H1 (cell line): ENCODE data around the gene ARL14. TPM values are rescaled to one million over a fixed set of nuclear protein-coding genes. Genes with fewer than 3 reads are reported as not detected.

Experiments used
- CTCF ChIA-PET: fragments of 300-600 bp; sonication (Branson Sonifier 250); formaldehyde crosslinking; loops from one replicate; lab custom pipeline; 2021; ENCODE audit not compliant: partially characterized antibody; lab: Charles Lee
- POLR2A ChIA-PET: fragments of 300-600 bp; sonication (Branson Sonifier 250); formaldehyde crosslinking; loops from one replicate; lab custom pipeline; 2021; ENCODE audit warnings: inconsistent platforms; ENCODE audit not compliant: partially characterized antibody; lab: Charles Lee
- DNase-seq, 2 experiments: peaks; one replicate each; pipeline versions ENCODE4 v3.0.0 to v3.0.0-alpha.2; 2010 to 2022; ENCODE audit warnings: low spot score in 2 of 2, low read depth in 1 of 2, mixed read lengths in 1 of 2
- FAIRE-seq: peaks from 2 replicates; lab custom pipeline; 2011; peaks lifted over from hg19 to GRCh38; lab: Jason Lieb, UNC
- H2AFZ ChIP-seq: 2 replicates; pipeline ENCODE4 v1.8.1; 2012; ENCODE audit warnings: low read length, inconsistent platforms
- H2AK5ac ChIP-seq: 2 replicates; pipeline ENCODE4 v1.6.1; 2013; ENCODE audit warnings: low read depth, low read length
- H2BK120ac ChIP-seq: replicated peaks from 2 replicates; pipeline ENCODE3; 2013; ENCODE audit warnings: low read depth, low read length, inconsistent platforms
- H2BK12ac ChIP-seq: 2 replicates; pipeline ENCODE4 v1.6.1; 2013; ENCODE audit warnings: low read depth, low read length
- H2BK15ac ChIP-seq: 2 replicates; pipeline ENCODE4 v1.6.1; 2013; ENCODE audit warnings: low read length
- H2BK20ac ChIP-seq: 2 replicates; pipeline ENCODE4 v1.6.1; 2013; ENCODE audit warnings: low read length
- H2BK5ac ChIP-seq: 2 replicates; pipeline ENCODE4 v1.6.1; 2013; ENCODE audit warnings: low read depth, low read length
- H3K14ac ChIP-seq: 2 replicates; pipeline ENCODE4 v1.6.1; 2013; ENCODE audit warnings: inconsistent platforms; ENCODE audit not compliant: insufficient read length
- H3K18ac ChIP-seq: 2 replicates; pipeline ENCODE4 v1.6.1; 2013; ENCODE audit warnings: low read length; ENCODE audit errors: extremely low read depth
- H3K23ac ChIP-seq: 2 replicates; pipeline ENCODE4 v1.6.1; 2013; ENCODE audit warnings: inconsistent platforms; ENCODE audit not compliant: insufficient read length
- H3K23me2 ChIP-seq: 2 replicates; pipeline ENCODE4 v1.6.1; 2013; ENCODE audit warnings: low read depth, low read length
- H3K27ac ChIP-seq: 2 replicates; pipeline ENCODE4 v1.6.1; 2011; ENCODE audit warnings: low read depth, low read length, inconsistent platforms
- H3K27me3 ChIP-seq, 4 experiments: replicated peaks in 1 of 4; 1 replicate in 1 of 4; 2 replicates in 3 of 4; pipeline versions ENCODE4 v1.6.1 to v1.8.1; 2011 to 2013; ENCODE audit warnings: low read length in 3 of 4, mild to moderate bottlenecking in 3 of 4, inconsistent platforms in 2 of 4, mixed read lengths in 2 of 4, moderate library complexity in 1 of 4; ENCODE audit not compliant: control insufficient read depth in 3 of 4, insufficient read depth in 3 of 4; ENCODE audit errors: extremely low read depth in 1 of 4
- H3K36me3 ChIP-seq, 4 experiments: 2 replicates each; pipeline versions ENCODE4 v1.6.1 to v1.8.1; 2011 to 2013; ENCODE audit warnings: mild to moderate bottlenecking in 4 of 4, low read length in 3 of 4, moderate library complexity in 2 of 4, control low read depth in 1 of 4, inconsistent platforms in 1 of 4; ENCODE audit not compliant: insufficient read depth in 4 of 4, control insufficient read depth in 2 of 4
- H3K4ac ChIP-seq: replicated peaks from 2 replicates; pipeline ENCODE3; 2013; ENCODE audit warnings: low read length, low read depth, mixed read lengths, inconsistent platforms; ENCODE audit not compliant: insufficient read length
- H3K4me1 ChIP-seq, 4 experiments: replicated peaks in 1 of 4; 1 replicate in 1 of 4; 2 replicates in 3 of 4; pipeline versions ENCODE4 v1.6.1 to v1.8.1; 2011 to 2013; ENCODE audit warnings: low read length in 3 of 4, inconsistent platforms in 2 of 4, mixed read lengths in 1 of 4; ENCODE audit not compliant: insufficient read depth in 4 of 4, control insufficient read depth in 3 of 4
- H3K4me2 ChIP-seq, 2 experiments: 2 replicates each; pipeline versions ENCODE4 v1.6.1 to v1.8.1; 2011 to 2013; ENCODE audit warnings: low read depth in 2 of 2, low read length in 2 of 2, control low read depth in 1 of 2, inconsistent platforms in 1 of 2, mild to moderate bottlenecking in 1 of 2; ENCODE audit not compliant: insufficient read depth in 1 of 2
- H3K4me3 ChIP-seq, 4 experiments: fragments of 200-600, 300-600 bp in 1 of 4; sonication (generic), shearing (Covaris generic), sonication (Bioruptor Twin) in 1 of 4; 2 replicates each; pipeline versions ENCODE4 v1.5.1 to v1.8.1; 2011 to 2016; ENCODE audit warnings: low read length in 4 of 4, low read depth in 3 of 4, control low read depth in 2 of 4, inconsistent platforms in 2 of 4, mild to moderate bottlenecking in 2 of 4, mixed read lengths in 1 of 4, moderate library complexity in 1 of 4; ENCODE audit not compliant: insufficient read depth in 2 of 4; ENCODE audit errors: extremely low read depth in 1 of 4
- H3K56ac ChIP-seq: replicated peaks from 2 replicates; pipeline ENCODE3; 2013; ENCODE audit warnings: low read depth, mild to moderate bottlenecking, mixed read lengths, low read length, inconsistent platforms; ENCODE audit not compliant: insufficient read length
- H3K79me1 ChIP-seq: 2 replicates; pipeline ENCODE4 v1.6.1; 2013; ENCODE audit warnings: low read depth, low read length, control low read depth
- H3K79me2 ChIP-seq, 2 experiments: 2 replicates each; pipeline versions ENCODE4 v1.6.1 to v1.8.1; 2012 to 2013; ENCODE audit warnings: low read length in 2 of 2, mild to moderate bottlenecking in 2 of 2, inconsistent platforms in 1 of 2; ENCODE audit not compliant: insufficient read depth in 2 of 2, control insufficient read depth in 1 of 2
- H3K9ac ChIP-seq, 4 experiments: replicated peaks in 1 of 4; 1 replicate in 1 of 4; 2 replicates in 3 of 4; pipeline versions ENCODE4 v1.6.1 to v1.8.1; 2011 to 2013; ENCODE audit warnings: low read depth in 3 of 4, low read length in 3 of 4, control low read depth in 2 of 4, mild to moderate bottlenecking in 2 of 4, moderate library complexity in 2 of 4, inconsistent platforms in 1 of 4; ENCODE audit errors: extremely low read depth in 1 of 4
- H3K9me3 ChIP-seq, 2 experiments: 2 replicates each; pipeline versions ENCODE4 v1.6.1 to v1.8.1; 2012 to 2013; ENCODE audit warnings: mild to moderate bottlenecking in 2 of 2, moderate library complexity in 2 of 2, control low read depth in 1 of 2, inconsistent platforms in 1 of 2, low read depth in 1 of 2, low read length in 1 of 2, mixed read lengths in 1 of 2; ENCODE audit not compliant: insufficient read depth in 2 of 2
- H4K20me1 ChIP-seq, 2 experiments: replicated peaks in 1 of 2; 2 replicates each; pipeline versions ENCODE3 to v1.8.1; 2011 to 2013; ENCODE audit warnings: inconsistent platforms in 2 of 2, low read length in 2 of 2, mild to moderate bottlenecking in 1 of 2; ENCODE audit not compliant: insufficient read depth in 2 of 2, control insufficient read depth in 1 of 2
- H4K5ac ChIP-seq: 2 replicates; pipeline ENCODE4 v1.6.1; 2013; ENCODE audit warnings: low read length, low read depth, mixed read lengths, inconsistent platforms; ENCODE audit not compliant: insufficient read length
- H4K8ac ChIP-seq: 2 replicates; pipeline ENCODE4 v1.8.0; 2013; ENCODE audit warnings: mild to moderate bottlenecking, moderate library complexity, low read length, inconsistent platforms; ENCODE audit not compliant: insufficient read depth; ENCODE audit errors: extremely low read depth
- H4K91ac ChIP-seq: replicated peaks from 2 replicates; pipeline ENCODE3; 2013; ENCODE audit warnings: low read length, mixed read lengths, inconsistent platforms; ENCODE audit not compliant: insufficient read length
- ASH2L ChIP-seq: fragments of 200-600, 300-600 bp; sonication (generic); IDR thresholded peaks from one replicate; pipeline ENCODE4 v1.7.1; 2017; ENCODE audit warnings: low read length
- CHD2 ChIP-seq: IDR thresholded peaks from 2 replicates; pipeline ENCODE4 v1.6.1; 2012; ENCODE audit warnings: low read length, improper control_type of control experiment
- CREB1 ChIP-seq: IDR thresholded peaks from 2 replicates; pipeline ENCODE4 v1.6.1; 2012; ENCODE audit warnings: inconsistent platforms
- GTF2F1 ChIP-seq: IDR thresholded peaks from 2 replicates; pipeline ENCODE4 v1.6.1; 2012; ENCODE audit warnings: low read depth, low read length, improper control_type of control experiment, borderline replicate concordance
- HDAC6 ChIP-seq: IDR thresholded peaks from one replicate; pipeline ENCODE4 v1.7.1; 2012; ENCODE audit warnings: low read depth, mild to moderate bottlenecking, inconsistent platforms, low read length, moderate library complexity
- NRF1 ChIP-seq: IDR thresholded peaks from 2 replicates; pipeline ENCODE4 v1.6.1; 2011; ENCODE audit warnings: mild to moderate bottlenecking, low read depth, low read length, improper control_type of control experiment
- YY1 ChIP-seq: IDR thresholded peaks from 2 replicates; pipeline ENCODE4 v1.6.1; 2011; ENCODE audit warnings: low read depth, mild to moderate bottlenecking, low read length
- WGBS, 2 experiments: shearing (Covaris generic) in 1 of 2; methylation state at CpG; one replicate each; pipeline versions ENCODE4 v1.1.6 to v1.1.7; 2013 to 2015; ENCODE audit warnings: low lambda C conversion rate in 2 of 2, mixed read lengths in 2 of 2, inconsistent platforms in 1 of 2, low coverage in 1 of 2, missing lambda C conversion rate in 1 of 2; ENCODE audit not compliant: insufficient replicate concordance in 2 of 2, insufficient coverage in 1 of 2, insufficient read length in 1 of 2; ENCODE audit errors: extremely low coverage in 1 of 2, missing lambda C conversion rate in 1 of 2; 5-methylcytosine and 5-hydroxymethylcytosine counted together
- polyA plus RNA-seq, 7 experiments: library from polyadenylated mRNA; depleted of rRNA in 3 of 7; stranded (reverse) in 5 of 7; unstranded in 2 of 7; fragments of >200 nt in 5 of 7; fragments of 200-250 nt in 2 of 7; gene quantifications; 1 replicate in 5 of 7; 2 replicates in 1 of 7; 4 replicates in 1 of 7; pipeline versions ENCODE4 v1.2.1 to v1.2.3, GENCODE V29; 2011 to 2013; ENCODE audit warnings: missing spikeins in 2 of 7, mixed read lengths in 2 of 7
- total RNA-seq: library from RNA; stranded (reverse); fragmentation: NEBNext Ultra II Directional; extraction: Animal tissue kit (Norgen Biotek cat#: 25700); gene quantifications from 2 replicates; pipeline ENCODE4 v1.2.1, GENCODE V29; 2021

ARL14 gene
- total and polyA plus RNA-seq, 2 of the 8 experiments (the other 6 are each of a cell fraction or from before 2014, with no cell fraction given) = not detected

DNA sequence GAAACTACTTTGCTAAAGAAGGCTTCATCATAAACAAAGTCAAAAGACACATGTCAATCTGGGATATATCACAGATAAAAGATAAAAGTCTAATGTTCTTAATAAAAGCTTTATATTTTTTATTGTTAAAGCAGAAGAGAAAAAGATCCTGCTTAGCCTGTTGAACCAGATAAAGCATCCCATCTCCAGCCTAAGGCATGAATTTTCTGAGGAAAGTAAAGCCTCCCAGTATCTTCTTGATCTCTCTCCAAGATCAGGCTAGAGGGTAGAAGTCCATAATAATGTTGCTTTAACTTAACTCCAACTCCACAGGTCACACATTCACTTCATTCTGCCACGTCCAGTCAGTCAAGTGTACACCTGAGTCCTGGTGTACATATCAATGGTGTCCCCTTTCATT is 14.2 kb downstream of the ARL14 start:
- WGBS, 2 experiments = 86% methylated on average over 1 of the region's 1 CpG; no CpG with 5 or more reads in 1 of the 2 experiments
- no peak overlapping the region for H3K4me3 ChIP-seq
- H3K14ac ChIP-seq = no peak overlapping the region
- no peak overlapping the region for H3K4me2 ChIP-seq
- H3K36me3 ChIP-seq = no peaks in the 10 kb centered on the region
- no peak overlapping the region for H4K91ac ChIP-seq
- ChIA-PET CTCF (interaction anchor here (0.6 to 1.5 kb wide), 8 partner anchors 15 to 412 kb away, joined by 3 read pairs; no protein-coding TSS in a partner anchor), POLR2A (no interaction called here)
- H2BK15ac ChIP-seq = no peak overlapping the region
- H2BK12ac ChIP-seq = no peak overlapping the region
- H3K4me1 ChIP-seq = no peaks in the 10 kb centered on the region
- H3K9me3 ChIP-seq = no peaks in the 10 kb centered on the region
- no peaks in the 10 kb centered on the region for H3K79me2 ChIP-seq
- H2BK20ac ChIP-seq = no peak overlapping the region
- H3K4ac ChIP-seq = no peak overlapping the region
- no peaks in the 10 kb centered on the region for H3K23me2 ChIP-seq
- DNase-seq (no peak), FAIRE-seq (no peak)
- H2BK5ac ChIP-seq = no peak overlapping the region
- H3K27ac ChIP-seq = no peak overlapping the region
- H4K20me1 ChIP-seq = no peaks in the 10 kb centered on the region
- no peak overlapping the region for H4K5ac ChIP-seq
- no peak overlapping the region for H3K56ac ChIP-seq
- no peak overlapping the region for H3K23ac ChIP-seq
- no peaks in the 10 kb centered on the region for H3K27me3 ChIP-seq
- no peak overlapping the region for H3K18ac ChIP-seq
- H2AFZ ChIP-seq = no peak overlapping the region
- H2AK5ac ChIP-seq = no peak overlapping the region
- no peaks in the 10 kb centered on the region for H3K79me1 ChIP-seq
- H4K8ac ChIP-seq = no peak overlapping the region
- H3K9ac ChIP-seq = no peak overlapping the region
- no peak overlapping the region for H2BK120ac ChIP-seq
- TF ChIP-seq NRF1 = no peak
- no peak for TF ChIP-seq CHD2
- no peak for TF ChIP-seq CREB1
- no peak for TF ChIP-seq HDAC6
- TF ChIP-seq GTF2F1 = no peak
- no peak for TF ChIP-seq YY1
- no peak for TF ChIP-seq ASH2L
